H1 (cell line): ENCODE measurements around the gene ERFE. TPM values are rescaled to one million over a fixed set of nuclear protein-coding genes. Genes with fewer than 3 reads are reported as not detected.

Source experiments
- CTCF ChIA-PET: fragments of 300-600 bp; sonication (Branson Sonifier 250); formaldehyde crosslinking; loops from one replicate; lab custom pipeline; 2021; ENCODE audit not compliant: partially characterized antibody; lab: Charles Lee
- POLR2A ChIA-PET: fragments of 300-600 bp; sonication (Branson Sonifier 250); formaldehyde crosslinking; loops from one replicate; lab custom pipeline; 2021; ENCODE audit warnings: inconsistent platforms; ENCODE audit not compliant: partially characterized antibody; lab: Charles Lee
- DNase-seq, 2 experiments: peaks; one replicate each; pipeline versions ENCODE4 v3.0.0 to v3.0.0-alpha.2; 2010 to 2022; ENCODE audit warnings: low spot score in 2 of 2, low read depth in 1 of 2, mixed read lengths in 1 of 2
- FAIRE-seq: peaks from 2 replicates; lab custom pipeline; 2011; peaks lifted over from hg19 to GRCh38; lab: Jason Lieb, UNC
- H2AFZ ChIP-seq: 2 replicates; pipeline ENCODE4 v1.8.1; 2012; ENCODE audit warnings: low read length, inconsistent platforms
- H2AK5ac ChIP-seq: 2 replicates; pipeline ENCODE4 v1.6.1; 2013; ENCODE audit warnings: low read depth, low read length
- H2BK120ac ChIP-seq: replicated peaks from 2 replicates; pipeline ENCODE3; 2013; ENCODE audit warnings: low read depth, low read length, inconsistent platforms
- H2BK12ac ChIP-seq: 2 replicates; pipeline ENCODE4 v1.6.1; 2013; ENCODE audit warnings: low read depth, low read length
- H2BK15ac ChIP-seq: 2 replicates; pipeline ENCODE4 v1.6.1; 2013; ENCODE audit warnings: low read length
- H2BK20ac ChIP-seq: 2 replicates; pipeline ENCODE4 v1.6.1; 2013; ENCODE audit warnings: low read length
- H2BK5ac ChIP-seq: 2 replicates; pipeline ENCODE4 v1.6.1; 2013; ENCODE audit warnings: low read depth, low read length
- H3K14ac ChIP-seq: 2 replicates; pipeline ENCODE4 v1.6.1; 2013; ENCODE audit warnings: inconsistent platforms; ENCODE audit not compliant: insufficient read length
- H3K18ac ChIP-seq: 2 replicates; pipeline ENCODE4 v1.6.1; 2013; ENCODE audit warnings: low read length; ENCODE audit errors: extremely low read depth
- H3K23ac ChIP-seq: 2 replicates; pipeline ENCODE4 v1.6.1; 2013; ENCODE audit warnings: inconsistent platforms; ENCODE audit not compliant: insufficient read length
- H3K23me2 ChIP-seq: 2 replicates; pipeline ENCODE4 v1.6.1; 2013; ENCODE audit warnings: low read depth, low read length
- H3K27ac ChIP-seq: 2 replicates; pipeline ENCODE4 v1.6.1; 2011; ENCODE audit warnings: low read depth, low read length, inconsistent platforms
- H3K27me3 ChIP-seq, 4 experiments: replicated peaks in 1 of 4; 1 replicate in 1 of 4; 2 replicates in 3 of 4; pipeline versions ENCODE4 v1.6.1 to v1.8.1; 2011 to 2013; ENCODE audit warnings: low read length in 3 of 4, mild to moderate bottlenecking in 3 of 4, inconsistent platforms in 2 of 4, mixed read lengths in 2 of 4, moderate library complexity in 1 of 4; ENCODE audit not compliant: control insufficient read depth in 3 of 4, insufficient read depth in 3 of 4; ENCODE audit errors: extremely low read depth in 1 of 4
- H3K36me3 ChIP-seq, 4 experiments: 2 replicates each; pipeline versions ENCODE4 v1.6.1 to v1.8.1; 2011 to 2013; ENCODE audit warnings: mild to moderate bottlenecking in 4 of 4, low read length in 3 of 4, moderate library complexity in 2 of 4, control low read depth in 1 of 4, inconsistent platforms in 1 of 4; ENCODE audit not compliant: insufficient read depth in 4 of 4, control insufficient read depth in 2 of 4
- H3K4ac ChIP-seq: replicated peaks from 2 replicates; pipeline ENCODE3; 2013; ENCODE audit warnings: low read length, low read depth, mixed read lengths, inconsistent platforms; ENCODE audit not compliant: insufficient read length
- H3K4me1 ChIP-seq, 4 experiments: replicated peaks in 1 of 4; 1 replicate in 1 of 4; 2 replicates in 3 of 4; pipeline versions ENCODE4 v1.6.1 to v1.8.1; 2011 to 2013; ENCODE audit warnings: low read length in 3 of 4, inconsistent platforms in 2 of 4, mixed read lengths in 1 of 4; ENCODE audit not compliant: insufficient read depth in 4 of 4, control insufficient read depth in 3 of 4
- H3K4me2 ChIP-seq, 2 experiments: 2 replicates each; pipeline versions ENCODE4 v1.6.1 to v1.8.1; 2011 to 2013; ENCODE audit warnings: low read depth in 2 of 2, low read length in 2 of 2, control low read depth in 1 of 2, inconsistent platforms in 1 of 2, mild to moderate bottlenecking in 1 of 2; ENCODE audit not compliant: insufficient read depth in 1 of 2
- H3K4me3 ChIP-seq, 4 experiments: fragments of 200-600, 300-600 bp in 1 of 4; sonication (generic), shearing (Covaris generic), sonication (Bioruptor Twin) in 1 of 4; 2 replicates each; pipeline versions ENCODE4 v1.5.1 to v1.8.1; 2011 to 2016; ENCODE audit warnings: low read length in 4 of 4, low read depth in 3 of 4, control low read depth in 2 of 4, inconsistent platforms in 2 of 4, mild to moderate bottlenecking in 2 of 4, mixed read lengths in 1 of 4, moderate library complexity in 1 of 4; ENCODE audit not compliant: insufficient read depth in 2 of 4; ENCODE audit errors: extremely low read depth in 1 of 4
- H3K56ac ChIP-seq: replicated peaks from 2 replicates; pipeline ENCODE3; 2013; ENCODE audit warnings: low read depth, mild to moderate bottlenecking, mixed read lengths, low read length, inconsistent platforms; ENCODE audit not compliant: insufficient read length
- H3K79me1 ChIP-seq: 2 replicates; pipeline ENCODE4 v1.6.1; 2013; ENCODE audit warnings: low read depth, low read length, control low read depth
- H3K79me2 ChIP-seq, 2 experiments: 2 replicates each; pipeline versions ENCODE4 v1.6.1 to v1.8.1; 2012 to 2013; ENCODE audit warnings: low read length in 2 of 2, mild to moderate bottlenecking in 2 of 2, inconsistent platforms in 1 of 2; ENCODE audit not compliant: insufficient read depth in 2 of 2, control insufficient read depth in 1 of 2
- H3K9ac ChIP-seq, 4 experiments: replicated peaks in 1 of 4; 1 replicate in 1 of 4; 2 replicates in 3 of 4; pipeline versions ENCODE4 v1.6.1 to v1.8.1; 2011 to 2013; ENCODE audit warnings: low read depth in 3 of 4, low read length in 3 of 4, control low read depth in 2 of 4, mild to moderate bottlenecking in 2 of 4, moderate library complexity in 2 of 4, inconsistent platforms in 1 of 4; ENCODE audit errors: extremely low read depth in 1 of 4
- H3K9me3 ChIP-seq, 2 experiments: 2 replicates each; pipeline versions ENCODE4 v1.6.1 to v1.8.1; 2012 to 2013; ENCODE audit warnings: mild to moderate bottlenecking in 2 of 2, moderate library complexity in 2 of 2, control low read depth in 1 of 2, inconsistent platforms in 1 of 2, low read depth in 1 of 2, low read length in 1 of 2, mixed read lengths in 1 of 2; ENCODE audit not compliant: insufficient read depth in 2 of 2
- H4K20me1 ChIP-seq, 2 experiments: replicated peaks in 1 of 2; 2 replicates each; pipeline versions ENCODE3 to v1.8.1; 2011 to 2013; ENCODE audit warnings: inconsistent platforms in 2 of 2, low read length in 2 of 2, mild to moderate bottlenecking in 1 of 2; ENCODE audit not compliant: insufficient read depth in 2 of 2, control insufficient read depth in 1 of 2
- H4K5ac ChIP-seq: 2 replicates; pipeline ENCODE4 v1.6.1; 2013; ENCODE audit warnings: low read length, low read depth, mixed read lengths, inconsistent platforms; ENCODE audit not compliant: insufficient read length
- H4K8ac ChIP-seq: 2 replicates; pipeline ENCODE4 v1.8.0; 2013; ENCODE audit warnings: mild to moderate bottlenecking, moderate library complexity, low read length, inconsistent platforms; ENCODE audit not compliant: insufficient read depth; ENCODE audit errors: extremely low read depth
- H4K91ac ChIP-seq: replicated peaks from 2 replicates; pipeline ENCODE3; 2013; ENCODE audit warnings: low read length, mixed read lengths, inconsistent platforms; ENCODE audit not compliant: insufficient read length
- CTBP2 ChIP-seq: IDR thresholded peaks from 2 replicates; pipeline ENCODE4 v1.7.0; 2011; ENCODE audit warnings: borderline replicate concordance, mild to moderate bottlenecking, moderate library complexity, mixed read lengths, low read length; ENCODE audit not compliant: insufficient read depth, insufficient read length
- SIRT6 ChIP-seq: IDR thresholded peaks from one replicate; pipeline ENCODE4 v1.7.1; 2012; ENCODE audit warnings: low read length, inconsistent platforms
- WGBS, 2 experiments: shearing (Covaris generic) in 1 of 2; methylation state at CpG; one replicate each; pipeline versions ENCODE4 v1.1.6 to v1.1.7; 2013 to 2015; ENCODE audit warnings: low lambda C conversion rate in 2 of 2, mixed read lengths in 2 of 2, inconsistent platforms in 1 of 2, low coverage in 1 of 2, missing lambda C conversion rate in 1 of 2; ENCODE audit not compliant: insufficient replicate concordance in 2 of 2, insufficient coverage in 1 of 2, insufficient read length in 1 of 2; ENCODE audit errors: extremely low coverage in 1 of 2, missing lambda C conversion rate in 1 of 2; 5-methylcytosine and 5-hydroxymethylcytosine counted together
- polyA plus RNA-seq, 7 experiments: library from polyadenylated mRNA; depleted of rRNA in 3 of 7; stranded (reverse) in 5 of 7; unstranded in 2 of 7; fragments of >200 nt in 5 of 7; fragments of 200-250 nt in 2 of 7; gene quantifications; 1 replicate in 5 of 7; 2 replicates in 1 of 7; 4 replicates in 1 of 7; pipeline versions ENCODE4 v1.2.1 to v1.2.3, GENCODE V29; 2011 to 2013; ENCODE audit warnings: missing spikeins in 2 of 7, mixed read lengths in 2 of 7
- total RNA-seq: library from RNA; stranded (reverse); fragmentation: NEBNext Ultra II Directional; extraction: Animal tissue kit (Norgen Biotek cat#: 25700); gene quantifications from 2 replicates; pipeline ENCODE4 v1.2.1, GENCODE V29; 2021

The ERFE gene
- total and polyA plus RNA-seq, 2 of the 8 experiments (the other 6 are each of a cell fraction or from before 2014, with no cell fraction given) = 2.5 to 3.6 TPM

- Histone ChIP-seq H3K27ac (no peak overlapping the region), H3K79me2 (no peaks in the 10 kb centered on the region), H4K8ac (no peak overlapping the region), H2BK120ac (no peak overlapping the region), H3K79me1 (no peaks in the 10 kb centered on the region), H3K9ac (no peak overlapping the region), H3K9me3 (peaks cover 4 to 5% of the 10 kb centered on the region in 2 experiments; a peak in 1 of 4 replicates), H3K27me3 (no peaks in the 10 kb centered on the region; a peak in 1 of 7 replicates), H4K91ac (no peak overlapping the region), H4K20me1 (peaks cover 0 to 10% of the 10 kb centered on the region in 2 experiments), H2BK20ac (no peak overlapping the region), H3K14ac (no peak overlapping the region), H3K56ac (no peak overlapping the region), H4K5ac (no peak overlapping the region), H2AK5ac (no peak overlapping the region), H3K4ac (no peak overlapping the region), H3K23ac (no peak overlapping the region), H3K4me3 (no peak overlapping the region), H2AFZ (no peak overlapping the region), H2BK15ac (no peak overlapping the region), H2BK12ac (no peak overlapping the region), H2BK5ac (no peak overlapping the region), H3K18ac (no peak overlapping the region), H3K23me2 (peaks cover 25% of the 10 kb centered on the region), H3K4me1 (peaks cover 0 to 6% (median 2%) of the 10 kb centered on the region in 4 experiments; a peak in 3 of 7 replicates), H3K36me3 (no peaks in the 10 kb centered on the region; a peak in 1 of 8 replicates), H3K4me2 (no peak overlapping the region)
- DNase-seq (no peak), FAIRE-seq (no peak)
- TF ChIP-seq SIRT6 (no peak), CTBP2 (no peak)
- POLR2A ChIA-PET = interaction anchor here (1.0 kb wide), 1 partner anchor 13 kb away, joined by 4 read pairs; no protein-coding TSS in a partner anchor
- 89% methylated on average over 26 of the region's 27 CpGs; no CpG with 5 or more reads in 1 of the 2 experiments for WGBS, 2 experiments
- CTCF ChIA-PET = interaction anchor here (0.9 to 3.0 kb wide), 7 partner anchors 12 to 271 kb away, joined by 3 to 27 read pairs (median 7); partner anchors contain the start of gene KLHL30
Observed at GRCh38 chr2:238121511-238122286, 37.1 kb upstream of the ERFE start.
